PC-9 (cell line): Measurements from ENCODE around the gene ENPP6.

ENCODE experiments used
- CTCF ChIP-seq: fragments of 200-600 bp; sonication (generic); conservative IDR thresholded peaks from 2 replicates; pipeline ENCODE4 v1.6.1; 2017; ENCODE audit warnings: mixed run types, antibody characterized with exemption, mild to moderate bottlenecking, moderate library complexity
- EZH2 ChIP-seq: fragments of 200-600 bp; sonication (generic); IDR thresholded peaks from 2 replicates; pipeline ENCODE4 v1.8.0; 2017; ENCODE audit warnings: antibody characterized with exemption, low read depth

- TF ChIP-seq CTCF: no peak
- TF ChIP-seq EZH2: no peak
Measured at GRCh38 chr4:184247421-184247820, 29.7 kb upstream of the ENPP6 start.
